H1 (cell line): ENCODE results near the gene GMEB2. TPM values are rescaled to one million over a fixed set of nuclear protein-coding genes. Genes with fewer than 3 reads are reported as not detected.

Experiments
- CTCF ChIA-PET: fragments of 300-600 bp; sonication (Branson Sonifier 250); formaldehyde crosslinking; loops from one replicate; lab custom pipeline; 2021; ENCODE audit not compliant: partially characterized antibody; lab: Charles Lee
- POLR2A ChIA-PET: fragments of 300-600 bp; sonication (Branson Sonifier 250); formaldehyde crosslinking; loops from one replicate; lab custom pipeline; 2021; ENCODE audit warnings: inconsistent platforms; ENCODE audit not compliant: partially characterized antibody; lab: Charles Lee
- DNase-seq, 2 experiments: peaks; one replicate each; pipeline versions ENCODE4 v3.0.0 to v3.0.0-alpha.2; 2010 to 2022; ENCODE audit warnings: low spot score in 2 of 2, low read depth in 1 of 2, mixed read lengths in 1 of 2
- FAIRE-seq: peaks from 2 replicates; lab custom pipeline; 2011; peaks lifted over from hg19 to GRCh38; lab: Jason Lieb, UNC
- H2AFZ ChIP-seq: 2 replicates; pipeline ENCODE4 v1.8.1; 2012; ENCODE audit warnings: low read length, inconsistent platforms
- H2AK5ac ChIP-seq: 2 replicates; pipeline ENCODE4 v1.6.1; 2013; ENCODE audit warnings: low read depth, low read length
- H2BK120ac ChIP-seq: replicated peaks from 2 replicates; pipeline ENCODE3; 2013; ENCODE audit warnings: low read depth, low read length, inconsistent platforms
- H2BK12ac ChIP-seq: 2 replicates; pipeline ENCODE4 v1.6.1; 2013; ENCODE audit warnings: low read depth, low read length
- H2BK15ac ChIP-seq: 2 replicates; pipeline ENCODE4 v1.6.1; 2013; ENCODE audit warnings: low read length
- H2BK20ac ChIP-seq: 2 replicates; pipeline ENCODE4 v1.6.1; 2013; ENCODE audit warnings: low read length
- H2BK5ac ChIP-seq: 2 replicates; pipeline ENCODE4 v1.6.1; 2013; ENCODE audit warnings: low read depth, low read length
- H3K14ac ChIP-seq: 2 replicates; pipeline ENCODE4 v1.6.1; 2013; ENCODE audit warnings: inconsistent platforms; ENCODE audit not compliant: insufficient read length
- H3K18ac ChIP-seq: 2 replicates; pipeline ENCODE4 v1.6.1; 2013; ENCODE audit warnings: low read length; ENCODE audit errors: extremely low read depth
- H3K23ac ChIP-seq: 2 replicates; pipeline ENCODE4 v1.6.1; 2013; ENCODE audit warnings: inconsistent platforms; ENCODE audit not compliant: insufficient read length
- H3K23me2 ChIP-seq: 2 replicates; pipeline ENCODE4 v1.6.1; 2013; ENCODE audit warnings: low read depth, low read length
- H3K27ac ChIP-seq: 2 replicates; pipeline ENCODE4 v1.6.1; 2011; ENCODE audit warnings: low read depth, low read length, inconsistent platforms
- H3K27me3 ChIP-seq, 4 experiments: replicated peaks in 1 of 4; 1 replicate in 1 of 4; 2 replicates in 3 of 4; pipeline versions ENCODE4 v1.6.1 to v1.8.1; 2011 to 2013; ENCODE audit warnings: low read length in 3 of 4, mild to moderate bottlenecking in 3 of 4, inconsistent platforms in 2 of 4, mixed read lengths in 2 of 4, moderate library complexity in 1 of 4; ENCODE audit not compliant: control insufficient read depth in 3 of 4, insufficient read depth in 3 of 4; ENCODE audit errors: extremely low read depth in 1 of 4
- H3K36me3 ChIP-seq, 4 experiments: 2 replicates each; pipeline versions ENCODE4 v1.6.1 to v1.8.1; 2011 to 2013; ENCODE audit warnings: mild to moderate bottlenecking in 4 of 4, low read length in 3 of 4, moderate library complexity in 2 of 4, control low read depth in 1 of 4, inconsistent platforms in 1 of 4; ENCODE audit not compliant: insufficient read depth in 4 of 4, control insufficient read depth in 2 of 4
- H3K4ac ChIP-seq: replicated peaks from 2 replicates; pipeline ENCODE3; 2013; ENCODE audit warnings: low read length, low read depth, mixed read lengths, inconsistent platforms; ENCODE audit not compliant: insufficient read length
- H3K4me1 ChIP-seq, 4 experiments: replicated peaks in 1 of 4; 1 replicate in 1 of 4; 2 replicates in 3 of 4; pipeline versions ENCODE4 v1.6.1 to v1.8.1; 2011 to 2013; ENCODE audit warnings: low read length in 3 of 4, inconsistent platforms in 2 of 4, mixed read lengths in 1 of 4; ENCODE audit not compliant: insufficient read depth in 4 of 4, control insufficient read depth in 3 of 4
- H3K4me2 ChIP-seq, 2 experiments: 2 replicates each; pipeline versions ENCODE4 v1.6.1 to v1.8.1; 2011 to 2013; ENCODE audit warnings: low read depth in 2 of 2, low read length in 2 of 2, control low read depth in 1 of 2, inconsistent platforms in 1 of 2, mild to moderate bottlenecking in 1 of 2; ENCODE audit not compliant: insufficient read depth in 1 of 2
- H3K4me3 ChIP-seq, 4 experiments: fragments of 200-600, 300-600 bp in 1 of 4; sonication (generic), shearing (Covaris generic), sonication (Bioruptor Twin) in 1 of 4; 2 replicates each; pipeline versions ENCODE4 v1.5.1 to v1.8.1; 2011 to 2016; ENCODE audit warnings: low read length in 4 of 4, low read depth in 3 of 4, control low read depth in 2 of 4, inconsistent platforms in 2 of 4, mild to moderate bottlenecking in 2 of 4, mixed read lengths in 1 of 4, moderate library complexity in 1 of 4; ENCODE audit not compliant: insufficient read depth in 2 of 4; ENCODE audit errors: extremely low read depth in 1 of 4
- H3K56ac ChIP-seq: replicated peaks from 2 replicates; pipeline ENCODE3; 2013; ENCODE audit warnings: low read depth, mild to moderate bottlenecking, mixed read lengths, low read length, inconsistent platforms; ENCODE audit not compliant: insufficient read length
- H3K79me1 ChIP-seq: 2 replicates; pipeline ENCODE4 v1.6.1; 2013; ENCODE audit warnings: low read depth, low read length, control low read depth
- H3K79me2 ChIP-seq, 2 experiments: 2 replicates each; pipeline versions ENCODE4 v1.6.1 to v1.8.1; 2012 to 2013; ENCODE audit warnings: low read length in 2 of 2, mild to moderate bottlenecking in 2 of 2, inconsistent platforms in 1 of 2; ENCODE audit not compliant: insufficient read depth in 2 of 2, control insufficient read depth in 1 of 2
- H3K9ac ChIP-seq, 4 experiments: replicated peaks in 1 of 4; 1 replicate in 1 of 4; 2 replicates in 3 of 4; pipeline versions ENCODE4 v1.6.1 to v1.8.1; 2011 to 2013; ENCODE audit warnings: low read depth in 3 of 4, low read length in 3 of 4, control low read depth in 2 of 4, mild to moderate bottlenecking in 2 of 4, moderate library complexity in 2 of 4, inconsistent platforms in 1 of 4; ENCODE audit errors: extremely low read depth in 1 of 4
- H3K9me3 ChIP-seq, 2 experiments: 2 replicates each; pipeline versions ENCODE4 v1.6.1 to v1.8.1; 2012 to 2013; ENCODE audit warnings: mild to moderate bottlenecking in 2 of 2, moderate library complexity in 2 of 2, control low read depth in 1 of 2, inconsistent platforms in 1 of 2, low read depth in 1 of 2, low read length in 1 of 2, mixed read lengths in 1 of 2; ENCODE audit not compliant: insufficient read depth in 2 of 2
- H4K20me1 ChIP-seq, 2 experiments: replicated peaks in 1 of 2; 2 replicates each; pipeline versions ENCODE3 to v1.8.1; 2011 to 2013; ENCODE audit warnings: inconsistent platforms in 2 of 2, low read length in 2 of 2, mild to moderate bottlenecking in 1 of 2; ENCODE audit not compliant: insufficient read depth in 2 of 2, control insufficient read depth in 1 of 2
- H4K5ac ChIP-seq: 2 replicates; pipeline ENCODE4 v1.6.1; 2013; ENCODE audit warnings: low read length, low read depth, mixed read lengths, inconsistent platforms; ENCODE audit not compliant: insufficient read length
- H4K8ac ChIP-seq: 2 replicates; pipeline ENCODE4 v1.8.0; 2013; ENCODE audit warnings: mild to moderate bottlenecking, moderate library complexity, low read length, inconsistent platforms; ENCODE audit not compliant: insufficient read depth; ENCODE audit errors: extremely low read depth
- H4K91ac ChIP-seq: replicated peaks from 2 replicates; pipeline ENCODE3; 2013; ENCODE audit warnings: low read length, mixed read lengths, inconsistent platforms; ENCODE audit not compliant: insufficient read length
- CBX5 ChIP-seq: fragments of 300-800, 300-1000 bp; sonication (generic); IDR thresholded peaks from 2 replicates; pipeline ENCODE4 v1.7.1; 2016; ENCODE audit warnings: antibody characterized with exemption, low read length, low read depth
- CBX8 ChIP-seq: fragments of 300-800, 300-1000 bp; sonication (generic); IDR thresholded peaks from 2 replicates; pipeline ENCODE4 v1.7.1; 2016; ENCODE audit warnings: low read depth, low read length, borderline replicate concordance
- HDAC2 ChIP-seq, 2 experiments: fragments of 300-600 bp in 1 of 2; sonication (generic) in 1 of 2; IDR thresholded peaks; 2 replicates each; pipeline ENCODE4 v1.6.1; 2011 to 2012; ENCODE audit warnings: low read depth in 2 of 2, low read length in 2 of 2, mild to moderate bottlenecking in 2 of 2, moderate library complexity in 2 of 2, borderline replicate concordance in 1 of 2, inconsistent platforms in 1 of 2
- HDAC6 ChIP-seq: IDR thresholded peaks from one replicate; pipeline ENCODE4 v1.7.1; 2012; ENCODE audit warnings: low read depth, mild to moderate bottlenecking, inconsistent platforms, low read length, moderate library complexity
- KDM4A ChIP-seq: IDR thresholded peaks from one replicate; pipeline ENCODE4 v1.7.1; 2012; ENCODE audit warnings: low read depth, mild to moderate bottlenecking, moderate library complexity, low read length, inconsistent platforms; ENCODE audit not compliant: severe bottlenecking
- RBBP5 ChIP-seq: IDR thresholded peaks from 2 replicates; pipeline ENCODE4 v1.7.1; 2012; ENCODE audit warnings: low read depth, mild to moderate bottlenecking, inconsistent platforms, low read length, moderate library complexity, borderline replicate concordance
- RNF2 ChIP-seq: fragments of 200-900, 300-1000 bp; sonication (generic); IDR thresholded peaks from 2 replicates; pipeline ENCODE4 v1.7.1; 2016; ENCODE audit warnings: borderline replicate concordance, low read depth, mild to moderate bottlenecking, antibody characterized with exemption, low read length; ENCODE audit not compliant: poor library complexity, severe bottlenecking; ENCODE audit errors: missing control alignments
- SRF ChIP-seq: IDR thresholded peaks from 2 replicates; pipeline ENCODE4 v1.6.1; 2011; ENCODE audit warnings: mild to moderate bottlenecking, low read depth, low read length, moderate library complexity
- TAF1 ChIP-seq: IDR thresholded peaks from 2 replicates; pipeline ENCODE4 v1.6.1; 2011; ENCODE audit warnings: mild to moderate bottlenecking, low read depth, low read length
- TEAD4 ChIP-seq: IDR thresholded peaks from 2 replicates; pipeline ENCODE4 v1.6.1; 2012; ENCODE audit warnings: low read depth, low read length, inconsistent platforms, mixed read lengths
- USF2 ChIP-seq: IDR thresholded peaks from 2 replicates; pipeline ENCODE4 v1.6.1; 2011; ENCODE audit warnings: low read length, improper control_type of control experiment
- YY1 ChIP-seq: IDR thresholded peaks from 2 replicates; pipeline ENCODE4 v1.6.1; 2011; ENCODE audit warnings: low read depth, mild to moderate bottlenecking, low read length
- WGBS, 2 experiments: shearing (Covaris generic) in 1 of 2; methylation state at CpG; one replicate each; pipeline versions ENCODE4 v1.1.6 to v1.1.7; 2013 to 2015; ENCODE audit warnings: low lambda C conversion rate in 2 of 2, mixed read lengths in 2 of 2, inconsistent platforms in 1 of 2, low coverage in 1 of 2, missing lambda C conversion rate in 1 of 2; ENCODE audit not compliant: insufficient replicate concordance in 2 of 2, insufficient coverage in 1 of 2, insufficient read length in 1 of 2; ENCODE audit errors: extremely low coverage in 1 of 2, missing lambda C conversion rate in 1 of 2; 5-methylcytosine and 5-hydroxymethylcytosine counted together
- polyA plus RNA-seq, 7 experiments: library from polyadenylated mRNA; depleted of rRNA in 3 of 7; stranded (reverse) in 5 of 7; unstranded in 2 of 7; fragments of >200 nt in 5 of 7; fragments of 200-250 nt in 2 of 7; gene quantifications; 1 replicate in 5 of 7; 2 replicates in 1 of 7; 4 replicates in 1 of 7; pipeline versions ENCODE4 v1.2.1 to v1.2.3, GENCODE V29; 2011 to 2013; ENCODE audit warnings: missing spikeins in 2 of 7, mixed read lengths in 2 of 7
- total RNA-seq: library from RNA; stranded (reverse); fragmentation: NEBNext Ultra II Directional; extraction: Animal tissue kit (Norgen Biotek cat#: 25700); gene quantifications from 2 replicates; pipeline ENCODE4 v1.2.1, GENCODE V29; 2021

Gene GMEB2
- total and polyA plus RNA-seq, 2 of the 8 experiments (the other 6 are each of a cell fraction or from before 2014, with no cell fraction given) = 12.9 to 14.2 TPM

- no peak overlapping the region for H2BK20ac ChIP-seq
- H3K27me3 ChIP-seq = no peaks in the 10 kb centered on the region
- H3K79me2 ChIP-seq = peaks cover 0 to 9% of the 10 kb centered on the region in 2 experiments; a peak in 1 of 4 replicates
- no peak overlapping the region for H3K4me2 ChIP-seq
- CTCF ChIA-PET = interaction anchor here (0.8 to 1.3 kb wide), 4 partner anchors 15 to 50 kb away, joined by 3 to 5 read pairs (median 4); no protein-coding TSS in a partner anchor
- H3K23me2 ChIP-seq = peaks cover 7% of the 10 kb centered on the region
- no peak overlapping the region for H3K9ac ChIP-seq
- H2AFZ ChIP-seq = no peak overlapping the region
- no peak overlapping the region for H3K14ac ChIP-seq
- no peak for FAIRE-seq
- H3K56ac ChIP-seq = no peak overlapping the region
- peaks cover 0 to 23% (median 11%) of the 10 kb centered on the region in 4 experiments; a peak in 6 of 8 replicates for H3K36me3 ChIP-seq
- no peak overlapping the region for H4K8ac ChIP-seq
- no peaks in the 10 kb centered on the region; the same call in 1 of the 2 replicates for H3K79me1 ChIP-seq
- H2BK15ac ChIP-seq = no peak overlapping the region
- no peak overlapping the region for H3K4me3 ChIP-seq
- H3K27ac ChIP-seq = no peak overlapping the region
- 89% methylated on average over 7 of the region's 9 CpGs; no CpG with 5 or more reads in 1 of the 2 experiments for WGBS, 2 experiments
- no peak overlapping the region for H2BK5ac ChIP-seq
- POLR2A ChIA-PET = interaction anchor here (1.1 kb wide), 1 partner anchor 33 kb away, joined by 3 read pairs; the partner anchor contains the start of gene TNFRSF6B
- H3K4ac ChIP-seq = no peak overlapping the region
- H3K18ac ChIP-seq = no peak overlapping the region
- no peak for DNase-seq
- no peak overlapping the region for H3K23ac ChIP-seq
- H2AK5ac ChIP-seq = no peak overlapping the region
- no peak overlapping the region for H2BK12ac ChIP-seq
- H3K4me1 ChIP-seq = peaks cover 0 to 5% (median 4%) of the 10 kb centered on the region in 4 experiments; a peak in 5 of 7 replicates
- H4K20me1 ChIP-seq = peaks cover 5 to 10% of the 10 kb centered on the region in 2 experiments
- H2BK120ac ChIP-seq = no peak overlapping the region
- no peak overlapping the region for H4K5ac ChIP-seq
- no peak overlapping the region for H4K91ac ChIP-seq
- H3K9me3 ChIP-seq = no peaks in the 10 kb centered on the region
- TF ChIP-seq HDAC6 = no peak
- TF ChIP-seq SRF = no peak
- TF ChIP-seq USF2 = no peak
- TF ChIP-seq CBX5 = no peak
- TF ChIP-seq TEAD4 = no peak
- no peak for TF ChIP-seq RNF2
- no peak for TF ChIP-seq KDM4A
- TF ChIP-seq HDAC2 (IDR thresholded peaks at IDR 0.05; ENCODE audit: borderline replicate concordance in 1 of 2, low read depth in 2 of 2, low read length in 2 of 2) = no peak
- TF ChIP-seq RBBP5 = no peak
- no peak for TF ChIP-seq CBX8
- TF ChIP-seq TAF1 = no peak
- TF ChIP-seq YY1 = no peak
These were observed 35.9 kb upstream of the GMEB2 start for GRCh38 chr20:63662813-63663189.
